Common myeloid progenitor, CD34-positive (primary cell): ENCODE measurements around the gene PRKAG2.
A peak's percentile ranks its signal among the peaks of the same experiment; 100 is the strongest.

ENCODE experiments used
- CTCF ChIA-PET: fragments of 350-600 bp; sonication (Branson Sonifier 250); formaldehyde crosslinking; loops from one replicate; lab custom pipeline; 2021; ENCODE audit warnings: antibody characterized with exemption; lab: Charles Lee
- POLR2A ChIA-PET: fragments of 350-600 bp; sonication (Branson Sonifier 250); formaldehyde crosslinking; loops from one replicate; lab custom pipeline; 2021; ENCODE audit warnings: antibody characterized with exemption; lab: Charles Lee
- DNase-seq, 3 donors: peaks; one replicate each; pipeline versions ENCODE4 v3.0.0 to v3.0.0-alpha.2; 2013
- H3K27ac ChIP-seq, 2 experiments: 1 replicate in 1 of 2; 2 replicates in 1 of 2; pipeline ENCODE4 v1.7.0; 2013; ENCODE audit warnings: inconsistent platforms in 2 of 2, low read length in 2 of 2, mild to moderate bottlenecking in 2 of 2, low read depth in 1 of 2, moderate library complexity in 1 of 2; ENCODE audit not compliant: severe bottlenecking in 2 of 2, insufficient read depth in 1 of 2, poor library complexity in 1 of 2
- H3K27me3 ChIP-seq, 5 experiments: replicated peaks in 2 of 5; 1 replicate in 3 of 5; 2 replicates in 2 of 5; pipeline versions ENCODE4 v1.6.1 to v1.7.0; 2013; ENCODE audit warnings: low read length in 4 of 5, mild to moderate bottlenecking in 2 of 5, moderate library complexity in 2 of 5, inconsistent platforms in 1 of 5; ENCODE audit not compliant: insufficient read depth in 5 of 5, control insufficient read depth in 4 of 5
- H3K36me3 ChIP-seq, 4 experiments: 1 replicate in 2 of 4; 2 replicates in 2 of 4; pipeline versions ENCODE4 v1.6.1 to v1.7.0; 2013; ENCODE audit warnings: low read length in 3 of 4, control low read depth in 1 of 4, mild to moderate bottlenecking in 1 of 4; ENCODE audit not compliant: control insufficient read depth in 4 of 4, insufficient read depth in 4 of 4
- H3K4me1 ChIP-seq, 4 experiments: 1 replicate in 3 of 4; 2 replicates in 1 of 4; pipeline versions ENCODE4 v1.6.1 to v1.7.1; 2013; ENCODE audit warnings: low read length in 3 of 4, mild to moderate bottlenecking in 3 of 4, control low read depth in 1 of 4, inconsistent platforms in 1 of 4, moderate library complexity in 1 of 4; ENCODE audit not compliant: control insufficient read depth in 4 of 4, insufficient read depth in 4 of 4; ENCODE audit errors: control extremely low read depth in 1 of 4
- H3K4me3 ChIP-seq, 7 experiments: 1 replicate in 4 of 7; 2 replicates in 3 of 7; pipeline versions ENCODE4 v1.5.1 to v1.7.0; 2013; ENCODE audit warnings: mild to moderate bottlenecking in 7 of 7, low read length in 6 of 7, moderate library complexity in 6 of 7, inconsistent platforms in 2 of 7, low read depth in 2 of 7, control low read depth in 1 of 7; ENCODE audit not compliant: insufficient read depth in 4 of 7, control insufficient read depth in 1 of 7; ENCODE audit errors: extremely low read depth in 1 of 7
- H3K9me3 ChIP-seq, 5 experiments: 1 replicate in 4 of 5; 2 replicates in 1 of 5; pipeline versions ENCODE4 v1.6.1 to v1.7.1; 2013; ENCODE audit warnings: low read length in 4 of 5, mild to moderate bottlenecking in 2 of 5, inconsistent platforms in 1 of 5, low read depth in 1 of 5, moderate library complexity in 1 of 5; ENCODE audit not compliant: control insufficient read depth in 4 of 5, insufficient read depth in 2 of 5; ENCODE audit errors: control extremely low read depth in 1 of 5
- WGBS: methylation state at CpG from one replicate; pipeline ENCODE4 v1.1.5; 2013; ENCODE audit not compliant: insufficient coverage; 5-methylcytosine and 5-hydroxymethylcytosine counted together

The PRKAG2 gene

GRCh38 chr7:151726652-151727578 lies 150.0 kb downstream of the PRKAG2 start:
- H3K4me3 ChIP-seq = no peak overlapping the region
- DNase-seq = no peak
- ChIA-PET CTCF (interaction anchor here (0.8 to 2.2 kb wide), 5 partner anchors 9 to 31 kb away, joined by 3 to 6 read pairs (median 3); no protein-coding TSS in a partner anchor), POLR2A (interaction anchor here (0.5 kb wide), 1 partner anchor 41 kb away, joined by 3 read pairs; no protein-coding TSS in a partner anchor)
- peaks cover 0 to 14% (median 9%) of the 10 kb centered on the region in 4 experiments for H3K4me1 ChIP-seq
- no peaks in the 10 kb centered on the region for H3K36me3 ChIP-seq
- no peaks in the 10 kb centered on the region for H3K9me3 ChIP-seq
- H3K27me3 ChIP-seq = no peaks in the 10 kb centered on the region
- 100% methylated on average over 13 of the region's 23 CpGs for WGBS
- H3K27ac ChIP-seq = no peak overlapping the region

- 90% methylated on average over 19 of the region's 23 CpGs for WGBS
- H3K27ac ChIP-seq = no peak overlapping the region
- ChIA-PET CTCF (interaction anchor here (2.2 kb wide), 1 partner anchor 20 kb away, joined by 6 read pairs; no protein-coding TSS in a partner anchor), POLR2A (no interaction called here)
- no peak overlapping the region for H3K4me3 ChIP-seq
- H3K4me1 ChIP-seq = peaks cover 0 to 14% (median 9%) of the 10 kb centered on the region in 4 experiments
- no peaks in the 10 kb centered on the region for H3K27me3 ChIP-seq
- no peak for DNase-seq
- H3K36me3 ChIP-seq = no peaks in the 10 kb centered on the region
- no peaks in the 10 kb centered on the region for H3K9me3 ChIP-seq
These were observed 150.9 kb downstream of the PRKAG2 start for GRCh38 chr7:151725844-151726651.

- POLR2A ChIA-PET = no interaction called here
- WGBS = 95% methylated on average over 13 of the region's 22 CpGs
These were observed 151.9 kb downstream of the PRKAG2 start for GRCh38 chr7:151724920-151725584.

GRCh38 chr7:151724250-151724915 lies 152.5 kb downstream of the PRKAG2 start:
- WGBS = 99% methylated on average over 25 of the region's 29 CpGs
- ChIA-PET POLR2A (no interaction called here), CTCF (interaction anchor here (1.2 to 1.3 kb wide), 2 partner anchors 56 to 98 kb away, joined by 3 read pairs; no protein-coding TSS in a partner anchor)
- H3K9me3 ChIP-seq = no peaks in the 10 kb centered on the region
- H3K36me3 ChIP-seq = no peaks in the 10 kb centered on the region
- no peak overlapping the region for H3K4me3 ChIP-seq
- no peaks in the 10 kb centered on the region for H3K27me3 ChIP-seq
- peaks cover 0 to 14% (median 9%) of the 10 kb centered on the region in 4 experiments for H3K4me1 ChIP-seq
- DNase-seq = no peak
- no peak overlapping the region for H3K27ac ChIP-seq

More at GRCh38 chr7:151724920-151725584, 151.9 kb downstream of the PRKAG2 start:
- Histone ChIP-seq H3K4me3 (no peak overlapping the region), H3K27me3 (no peaks in the 10 kb centered on the region), H3K27ac (no peak overlapping the region), H3K4me1 (peaks cover 0 to 14% (median 9%) of the 10 kb centered on the region in 4 experiments), H3K36me3 (no peaks in the 10 kb centered on the region), H3K9me3 (no peaks in the 10 kb centered on the region)
- CTCF ChIA-PET = interaction anchor here (1.3 kb wide), 1 partner anchor 99 kb away, joined by 3 read pairs; no protein-coding TSS in a partner anchor
- DNase-seq = no peak

GRCh38 chr7:151723321-151723720 lies 153.6 kb downstream of the PRKAG2 start:
- WGBS = 93% methylated on average over 11 of the region's 12 CpGs

GRCh38 chr7:151722533-151722932 lies 154.4 kb downstream of the PRKAG2 start:
- POLR2A ChIA-PET = no interaction called here
- no peak overlapping the region for H3K4me3 ChIP-seq
- peaks cover 0 to 5% (median 0%) of the 10 kb centered on the region in 4 experiments for H3K36me3 ChIP-seq
- CTCF ChIA-PET = interaction anchor here (0.8 to 1.4 kb wide), 5 partner anchors 14 to 110 kb away, joined by 3 to 5 read pairs (median 3); no protein-coding TSS in a partner anchor
- 95% methylated on average over 9 of the region's 12 CpGs for WGBS
- no peak overlapping the region for H3K27ac ChIP-seq
- H3K4me1 ChIP-seq = peaks cover 0 to 6% (median 5%) of the 10 kb centered on the region in 4 experiments
- no peaks in the 10 kb centered on the region for H3K27me3 ChIP-seq
- peaks cover 0 to 3% (median 0%) of the 10 kb centered on the region in 5 experiments for H3K9me3 ChIP-seq
- no peak for DNase-seq

More at GRCh38 chr7:151723321-151723720, 153.6 kb downstream of the PRKAG2 start:
- Histone ChIP-seq H3K27me3 (no peaks in the 10 kb centered on the region), H3K36me3 (peaks cover 0 to 2% (median 0%) of the 10 kb centered on the region in 4 experiments), H3K4me3 (no peak overlapping the region), H3K9me3 (peaks cover 0 to under 1% (median 0%) of the 10 kb centered on the region in 5 experiments), H3K4me1 (peaks cover 0 to 14% (median 9%) of the 10 kb centered on the region in 4 experiments), H3K27ac (peak overlapping the region in 1 of 2 experiments; percentile 25)
- no peak for DNase-seq
- POLR2A ChIA-PET = no interaction called here
- CTCF ChIA-PET = interaction anchor here (1.2 kb wide), 1 partner anchor 55 kb away, joined by 3 read pairs; no protein-coding TSS in a partner anchor
